ENCODE data around the gene CHMP4B.
A peak's percentile ranks its signal among the peaks of the same experiment; 100 is the strongest.

The CHMP4B gene

DNA sequence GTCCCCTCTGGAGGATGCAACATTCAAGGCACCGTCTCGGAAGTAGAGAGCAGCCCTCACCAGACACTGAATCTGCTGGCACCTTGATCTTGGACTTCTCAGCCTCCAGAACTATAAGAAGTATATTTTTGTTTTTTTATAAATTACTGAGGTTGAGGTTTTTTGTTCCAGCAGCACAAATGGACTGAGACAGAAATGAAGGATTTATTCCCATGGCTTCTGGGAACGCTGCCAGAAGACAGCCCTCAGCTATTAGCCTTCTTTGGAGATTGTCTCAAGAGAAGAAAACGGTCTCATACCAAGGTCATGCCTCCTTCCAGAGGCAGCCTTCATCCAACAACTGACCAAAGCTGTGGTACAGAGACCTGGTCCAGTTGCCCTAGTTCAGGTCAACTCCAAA, 85.4 kb downstream of the CHMP4B start:
- ATAC-seq, result peak; percentile 32; the same call in 1 of the 3 replicates
- no peak for TF ChIP-seq CSDC2 (CRISPR knock-in tag; IDR thresholded peaks at IDR 0.05)
- TF ChIP-seq SNAI2 (CRISPR knock-in tag; IDR thresholded peaks at IDR 0.05), result no peak
- no peak for TF ChIP-seq RARB (CRISPR knock-in tag; IDR thresholded peaks at IDR 0.05)
- TF ChIP-seq, protein P1, sequence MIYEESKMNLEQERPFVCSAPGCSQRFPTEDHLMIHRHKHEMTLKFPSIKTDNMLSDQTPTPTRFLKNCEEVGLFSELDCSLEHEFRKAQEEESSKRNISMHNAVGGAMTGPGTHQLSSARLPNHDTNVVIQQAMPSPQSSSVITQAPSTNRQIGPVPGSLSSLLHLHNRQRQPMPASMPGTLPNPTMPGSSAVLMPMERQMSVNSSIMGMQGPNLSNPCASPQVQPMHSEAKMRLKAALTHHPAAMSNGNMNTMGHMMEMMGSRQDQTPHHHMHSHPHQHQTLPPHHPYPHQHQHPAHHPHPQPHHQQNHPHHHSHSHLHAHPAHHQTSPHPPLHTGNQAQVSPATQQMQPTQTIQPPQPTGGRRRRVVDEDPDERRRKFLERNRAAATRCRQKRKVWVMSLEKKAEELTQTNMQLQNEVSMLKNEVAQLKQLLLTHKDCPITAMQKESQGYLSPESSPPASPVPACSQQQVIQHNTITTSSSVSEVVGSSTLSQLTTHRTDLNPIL (CRISPR knock-in tag; IDR thresholded peaks at IDR 0.05; ENCODE audit: low read depth), result no peak
- TF ChIP-seq OSR1 (CRISPR knock-in tag; IDR thresholded peaks at IDR 0.05), result no peak
- no peak for TF ChIP-seq ESRRG (CRISPR knock-in tag; IDR thresholded peaks at IDR 0.05)
- TF ChIP-seq ZFP3 (CRISPR knock-in tag; IDR thresholded peaks at IDR 0.05), result no peak
- TF ChIP-seq, protein P2, sequence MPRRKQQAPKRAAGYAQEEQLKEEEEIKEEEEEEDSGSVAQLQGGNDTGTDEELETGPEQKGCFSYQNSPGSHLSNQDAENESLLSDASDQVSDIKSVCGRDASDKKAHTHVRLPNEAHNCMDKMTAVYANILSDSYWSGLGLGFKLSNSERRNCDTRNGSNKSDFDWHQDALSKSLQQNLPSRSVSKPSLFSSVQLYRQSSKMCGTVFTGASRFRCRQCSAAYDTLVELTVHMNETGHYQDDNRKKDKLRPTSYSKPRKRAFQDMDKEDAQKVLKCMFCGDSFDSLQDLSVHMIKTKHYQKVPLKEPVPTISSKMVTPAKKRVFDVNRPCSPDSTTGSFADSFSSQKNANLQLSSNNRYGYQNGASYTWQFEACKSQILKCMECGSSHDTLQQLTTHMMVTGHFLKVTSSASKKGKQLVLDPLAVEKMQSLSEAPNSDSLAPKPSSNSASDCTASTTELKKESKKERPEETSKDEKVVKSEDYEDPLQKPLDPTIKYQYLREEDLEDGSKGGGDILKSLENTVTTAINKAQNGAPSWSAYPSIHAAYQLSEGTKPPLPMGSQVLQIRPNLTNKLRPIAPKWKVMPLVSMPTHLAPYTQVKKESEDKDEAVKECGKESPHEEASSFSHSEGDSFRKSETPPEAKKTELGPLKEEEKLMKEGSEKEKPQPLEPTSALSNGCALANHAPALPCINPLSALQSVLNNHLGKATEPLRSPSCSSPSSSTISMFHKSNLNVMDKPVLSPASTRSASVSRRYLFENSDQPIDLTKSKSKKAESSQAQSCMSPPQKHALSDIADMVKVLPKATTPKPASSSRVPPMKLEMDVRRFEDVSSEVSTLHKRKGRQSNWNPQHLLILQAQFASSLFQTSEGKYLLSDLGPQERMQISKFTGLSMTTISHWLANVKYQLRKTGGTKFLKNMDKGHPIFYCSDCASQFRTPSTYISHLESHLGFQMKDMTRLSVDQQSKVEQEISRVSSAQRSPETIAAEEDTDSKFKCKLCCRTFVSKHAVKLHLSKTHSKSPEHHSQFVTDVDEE (CRISPR knock-in tag; IDR thresholded peaks at IDR 0.05), result no peak
- no peak for TF ChIP-seq TOX (CRISPR knock-in tag; IDR thresholded peaks at IDR 0.05; ENCODE audit: borderline replicate concordance)
- no peak for TF ChIP-seq ZNF70 (CRISPR knock-in tag; IDR thresholded peaks at IDR 0.05)
- TF ChIP-seq, protein P3, sequence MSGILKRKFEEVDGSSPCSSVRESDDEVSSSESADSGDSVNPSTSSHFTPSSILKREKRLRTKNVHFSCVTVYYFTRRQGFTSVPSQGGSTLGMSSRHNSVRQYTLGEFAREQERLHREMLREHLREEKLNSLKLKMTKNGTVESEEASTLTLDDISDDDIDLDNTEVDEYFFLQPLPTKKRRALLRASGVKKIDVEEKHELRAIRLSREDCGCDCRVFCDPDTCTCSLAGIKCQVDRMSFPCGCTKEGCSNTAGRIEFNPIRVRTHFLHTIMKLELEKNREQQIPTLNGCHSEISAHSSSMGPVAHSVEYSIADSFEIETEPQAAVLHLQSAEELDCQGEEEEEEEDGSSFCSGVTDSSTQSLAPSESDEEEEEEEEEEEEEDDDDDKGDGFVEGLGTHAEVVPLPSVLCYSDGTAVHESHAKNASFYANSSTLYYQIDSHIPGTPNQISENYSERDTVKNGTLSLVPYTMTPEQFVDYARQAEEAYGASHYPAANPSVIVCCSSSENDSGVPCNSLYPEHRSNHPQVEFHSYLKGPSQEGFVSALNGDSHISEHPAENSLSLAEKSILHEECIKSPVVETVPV (CRISPR knock-in tag; IDR thresholded peaks at IDR 0.05), result no peak
- TF ChIP-seq PPARA (CRISPR knock-in tag; IDR thresholded peaks at IDR 0.05; ENCODE audit: borderline replicate concordance), result no peak
- no peak for TF ChIP-seq ZC3H10 (CRISPR knock-in tag; IDR thresholded peaks at IDR 0.05)

DNA sequence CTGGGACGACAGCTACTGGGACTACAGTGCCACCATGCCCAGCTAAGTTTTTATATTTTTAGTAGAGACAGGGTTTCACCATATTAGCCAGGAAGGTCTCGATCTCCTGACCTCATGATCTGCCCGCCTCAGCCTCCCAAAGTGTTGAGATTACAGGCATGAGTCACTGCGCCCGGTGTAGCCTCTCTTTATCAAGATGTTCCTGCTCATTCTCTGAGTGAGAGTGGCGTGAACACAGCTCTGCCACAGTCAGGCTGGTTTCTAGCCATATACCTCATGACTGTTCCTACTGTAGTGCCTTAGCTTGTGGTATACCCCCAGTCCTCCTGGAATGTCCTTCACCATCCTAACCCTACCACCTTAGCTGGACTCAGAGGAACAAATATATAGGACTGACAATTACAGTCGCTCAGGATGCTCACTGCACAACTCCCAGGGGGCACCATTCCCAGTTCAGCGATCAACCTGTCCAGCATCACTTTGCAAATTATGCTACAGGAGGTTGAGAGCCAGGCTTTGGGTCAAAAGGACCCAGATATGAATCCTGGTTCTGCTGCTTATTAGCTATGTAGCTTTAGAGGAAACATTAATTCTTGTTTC, 86.3 kb downstream of the CHMP4B start:
- no peak for TF ChIP-seq GLIS3 (CRISPR knock-in tag; IDR thresholded peaks at IDR 0.05)
- no peak for TF ChIP-seq ESRRG (CRISPR knock-in tag; IDR thresholded peaks at IDR 0.05)
- TF ChIP-seq, protein P4, sequence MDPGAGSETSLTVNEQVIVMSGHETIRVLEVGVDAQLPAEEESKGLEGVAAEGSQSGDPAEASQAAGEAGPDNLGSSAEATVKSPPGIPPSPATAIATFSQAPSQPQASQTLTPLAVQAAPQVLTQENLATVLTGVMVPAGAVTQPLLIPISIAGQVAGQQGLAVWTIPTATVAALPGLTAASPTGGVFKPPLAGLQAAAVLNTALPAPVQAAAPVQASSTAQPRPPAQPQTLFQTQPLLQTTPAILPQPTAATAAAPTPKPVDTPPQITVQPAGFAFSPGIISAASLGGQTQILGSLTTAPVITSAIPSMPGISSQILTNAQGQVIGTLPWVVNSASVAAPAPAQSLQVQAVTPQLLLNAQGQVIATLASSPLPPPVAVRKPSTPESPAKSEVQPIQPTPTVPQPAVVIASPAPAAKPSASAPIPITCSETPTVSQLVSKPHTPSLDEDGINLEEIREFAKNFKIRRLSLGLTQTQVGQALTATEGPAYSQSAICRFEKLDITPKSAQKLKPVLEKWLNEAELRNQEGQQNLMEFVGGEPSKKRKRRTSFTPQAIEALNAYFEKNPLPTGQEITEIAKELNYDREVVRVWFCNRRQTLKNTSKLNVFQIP (CRISPR knock-in tag; IDR thresholded peaks at IDR 0.05; ENCODE audit: borderline replicate concordance, low read depth), result no peak
- no peak for TF ChIP-seq PPARA (CRISPR knock-in tag; IDR thresholded peaks at IDR 0.05; ENCODE audit: borderline replicate concordance)
- TF ChIP-seq, protein P1 (CRISPR knock-in tag; IDR thresholded peaks at IDR 0.05; ENCODE audit: low read depth), result no peak
- TF ChIP-seq ZNF565 (CRISPR knock-in tag; conservative IDR thresholded peaks at IDR 0.05; ENCODE audit: low read depth), result no peak
- TF ChIP-seq OSR1 (CRISPR knock-in tag; IDR thresholded peaks at IDR 0.05), result no peak
- TF ChIP-seq ARNTL (CRISPR knock-in tag; IDR thresholded peaks at IDR 0.05; ENCODE audit: borderline replicate concordance, low read depth), result no peak
- no peak for TF ChIP-seq ZFP3 (CRISPR knock-in tag; IDR thresholded peaks at IDR 0.05)
- TF ChIP-seq BACH2 (CRISPR knock-in tag; IDR thresholded peaks at IDR 0.05; ENCODE audit: borderline replicate concordance), result no peak

DNA sequence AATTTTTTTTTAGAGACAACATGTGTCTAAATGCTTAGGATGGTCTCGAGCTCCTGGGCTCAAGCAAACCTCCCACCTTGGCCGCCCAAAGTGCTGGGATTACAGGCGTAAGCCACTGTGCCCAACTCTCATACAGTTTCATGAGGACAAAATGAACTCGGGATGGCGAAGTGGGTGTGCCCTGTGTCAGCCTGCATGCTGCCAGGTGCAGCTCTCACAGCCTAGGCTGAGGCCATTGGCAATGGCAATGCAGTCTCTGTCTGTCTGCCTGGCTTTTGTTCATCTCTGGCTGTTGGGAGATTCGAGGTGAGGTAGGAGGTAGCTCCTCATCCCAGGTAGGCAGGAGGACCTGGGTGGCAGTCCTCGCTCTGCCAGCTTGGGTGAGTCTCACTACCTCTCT, 88.0 kb downstream of the CHMP4B start:
- TF ChIP-seq ZNF565 (CRISPR knock-in tag; conservative IDR thresholded peaks at IDR 0.05; ENCODE audit: low read depth) (no peak), ZFP3 (CRISPR knock-in tag; IDR thresholded peaks at IDR 0.05) (no peak)
- TF ChIP-seq, protein P4 (CRISPR knock-in tag; IDR thresholded peaks at IDR 0.05; ENCODE audit: borderline replicate concordance, low read depth), result no peak
- no peak for ATAC-seq

More for the DNA sequence above, 86.3 kb downstream of the CHMP4B start:
- ATAC-seq, result peak; percentile 48
